ENCODE results near the gene TNRC18. TPM values are rescaled to one million over a fixed set of nuclear protein-coding genes. Genes with fewer than 3 reads are reported as not detected.
"Not testable (repeated sequence)": the region's sequence is repeated elsewhere in the genome, so short reads cannot be mapped to it uniquely, and the experiment has no call there.

The TNRC18 gene
- total RNA-seq, 4 donors from 2014 or later = 112 to 325 (median 211) TPM

DNA sequence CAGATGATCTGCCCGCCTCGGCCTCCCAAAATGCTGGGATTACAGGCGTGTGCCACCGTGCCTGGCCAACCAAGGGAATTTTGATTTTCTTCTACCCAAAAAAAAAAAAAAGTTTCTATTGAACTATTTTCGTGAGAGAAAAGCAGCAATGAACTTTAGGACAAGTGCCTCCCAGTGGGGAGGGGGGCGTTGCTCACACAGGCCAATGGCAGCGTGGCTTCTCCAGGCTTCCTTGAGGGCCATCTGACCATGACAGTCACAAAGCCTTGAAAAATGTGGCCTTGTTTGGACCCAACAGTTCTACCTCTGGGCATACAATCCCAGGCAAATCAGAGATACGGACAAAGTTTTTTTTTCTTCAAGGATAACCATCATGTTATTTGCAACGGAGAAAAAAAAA lies 56.0 kb downstream of the TNRC18 start:
- no peak for DNase-seq
- no peaks in the 10 kb centered on the region for H3K4me1 ChIP-seq
- no peaks in the 10 kb centered on the region for H3K27me3 ChIP-seq
- H3K4me3 ChIP-seq = no peak overlapping the region
- no peak overlapping the region for H3K27ac ChIP-seq
- H3K9me3 ChIP-seq = no peaks in the 10 kb centered on the region
- peaks cover 0 to 49% (median 0%) of the 10 kb centered on the region in 3 donors for H3K36me3 ChIP-seq
- TF ChIP-seq POLR2A (IDR thresholded peaks at IDR 0.05) = no peak
- TF ChIP-seq, protein P1, sequence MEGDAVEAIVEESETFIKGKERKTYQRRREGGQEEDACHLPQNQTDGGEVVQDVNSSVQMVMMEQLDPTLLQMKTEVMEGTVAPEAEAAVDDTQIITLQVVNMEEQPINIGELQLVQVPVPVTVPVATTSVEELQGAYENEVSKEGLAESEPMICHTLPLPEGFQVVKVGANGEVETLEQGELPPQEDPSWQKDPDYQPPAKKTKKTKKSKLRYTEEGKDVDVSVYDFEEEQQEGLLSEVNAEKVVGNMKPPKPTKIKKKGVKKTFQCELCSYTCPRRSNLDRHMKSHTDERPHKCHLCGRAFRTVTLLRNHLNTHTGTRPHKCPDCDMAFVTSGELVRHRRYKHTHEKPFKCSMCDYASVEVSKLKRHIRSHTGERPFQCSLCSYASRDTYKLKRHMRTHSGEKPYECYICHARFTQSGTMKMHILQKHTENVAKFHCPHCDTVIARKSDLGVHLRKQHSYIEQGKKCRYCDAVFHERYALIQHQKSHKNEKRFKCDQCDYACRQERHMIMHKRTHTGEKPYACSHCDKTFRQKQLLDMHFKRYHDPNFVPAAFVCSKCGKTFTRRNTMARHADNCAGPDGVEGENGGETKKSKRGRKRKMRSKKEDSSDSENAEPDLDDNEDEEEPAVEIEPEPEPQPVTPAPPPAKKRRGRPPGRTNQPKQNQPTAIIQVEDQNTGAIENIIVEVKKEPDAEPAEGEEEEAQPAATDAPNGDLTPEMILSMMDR (IDR thresholded peaks at IDR 0.05) = no peak

DNA sequence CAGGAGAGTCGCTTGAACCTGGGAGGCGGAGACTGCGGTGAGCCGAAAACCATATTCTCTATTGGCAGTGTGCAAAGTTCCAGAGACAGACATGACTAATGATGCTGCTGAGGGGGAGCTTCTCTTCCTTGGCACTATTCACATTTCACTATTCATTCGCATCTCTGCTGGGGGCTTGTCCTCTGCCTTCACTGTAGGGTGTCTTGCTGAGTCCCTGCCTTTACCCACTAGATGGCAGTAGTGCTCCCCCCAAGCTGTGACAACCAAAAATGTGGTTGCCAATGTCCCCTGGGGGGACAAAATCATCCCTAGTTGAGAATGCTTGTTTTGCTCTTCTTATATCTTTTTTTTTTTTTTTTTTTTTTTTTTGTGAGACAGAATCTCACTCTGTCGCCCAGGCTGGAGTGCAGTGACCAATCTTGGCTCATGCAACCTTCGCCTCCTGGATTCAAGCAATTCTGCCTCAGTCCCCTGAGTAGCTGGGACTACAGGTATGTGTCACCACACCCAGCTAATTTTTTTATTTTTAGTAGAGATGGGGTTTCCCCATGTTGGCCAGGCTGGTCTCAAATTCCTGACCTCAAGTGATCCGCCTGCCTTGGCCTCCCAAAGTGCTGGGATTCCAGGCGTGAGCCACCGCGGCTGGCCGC lies 57.5 kb downstream of the TNRC18 start:
- H3K27me3 ChIP-seq, H3K9me3 ChIP-seq, H3K4me3 ChIP-seq, H3K27ac ChIP-seq, H3K4me1 ChIP-seq: not testable (repeated sequence)
- TF ChIP-seq, protein P1 (IDR thresholded peaks at IDR 0.05) = peak; percentile 55 to 87 (median 79)
- peaks cover 0 to 51% (median 0%) of the 10 kb centered on the region in 3 donors for H3K36me3 ChIP-seq
- DNase-seq = peak in 2 of 3 donors; percentile 57 to 82

DNA sequence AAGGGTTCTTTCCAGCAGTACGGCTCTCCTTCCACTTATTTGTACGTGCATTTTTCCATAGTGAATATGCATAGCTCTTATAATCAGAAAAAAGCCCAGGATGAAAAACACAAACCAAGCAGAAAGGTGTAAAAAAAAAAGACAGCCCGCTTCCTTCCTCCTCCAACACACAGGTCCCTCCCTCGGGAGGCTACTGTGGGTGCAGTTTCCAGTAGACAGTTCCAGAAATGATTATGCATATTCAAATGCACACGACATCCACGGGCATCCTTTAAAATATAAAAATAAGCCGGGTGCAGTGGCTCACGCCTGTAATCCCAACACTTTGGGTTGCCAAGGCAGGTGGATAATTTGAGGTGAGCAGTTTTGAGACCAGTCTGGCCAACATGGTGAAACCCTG lies 59.9 kb downstream of the TNRC18 start:
- DNase-seq = no peak
- Histone ChIP-seq H3K9me3 (no peaks in the 10 kb centered on the region), H3K27me3 (no peaks in the 10 kb centered on the region), H3K4me1 (no peaks in the 10 kb centered on the region), H3K36me3 (peaks cover 0 to 57% (median 0%) of the 10 kb centered on the region in 3 donors), H3K4me3 (no peak overlapping the region), H3K27ac (no peak overlapping the region)
- no peak for TF ChIP-seq POLR2A (IDR thresholded peaks at IDR 0.05)
- TF ChIP-seq, protein P1 (IDR thresholded peaks at IDR 0.05) = no peak

DNA sequence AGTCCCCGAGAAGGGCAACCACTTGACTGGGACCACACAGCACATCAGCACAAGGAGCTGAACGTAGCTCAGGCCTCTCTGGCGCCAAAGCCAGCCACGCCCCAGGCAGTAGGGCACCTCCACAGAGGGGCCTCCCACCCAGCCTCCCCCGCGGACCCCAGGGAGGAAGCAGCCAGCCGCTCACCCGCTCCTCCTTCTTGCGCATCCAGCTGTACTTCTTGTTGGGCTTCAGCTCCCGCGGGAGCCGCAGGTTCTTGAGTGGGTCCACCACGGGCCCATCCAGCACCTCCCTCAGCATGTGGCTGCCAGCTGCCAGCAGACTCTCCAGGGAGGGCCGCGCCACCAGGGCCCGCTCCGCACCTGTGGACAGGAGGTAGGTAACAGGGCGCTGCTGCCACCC lies 61.2 kb downstream of the TNRC18 start:
- Histone ChIP-seq H3K4me1 (no peaks in the 10 kb centered on the region), H3K27me3 (no peaks in the 10 kb centered on the region), H3K36me3 (peaks cover 0 to 70% (median 0%) of the 10 kb centered on the region in 3 donors), H3K4me3 (no peak overlapping the region), H3K27ac (no peak overlapping the region), H3K9me3 (no peaks in the 10 kb centered on the region)
- DNase-seq = no peak
- TF ChIP-seq, protein P1 (IDR thresholded peaks at IDR 0.05) = no peak
- TF ChIP-seq POLR2A (IDR thresholded peaks at IDR 0.05) = no peak

DNA sequence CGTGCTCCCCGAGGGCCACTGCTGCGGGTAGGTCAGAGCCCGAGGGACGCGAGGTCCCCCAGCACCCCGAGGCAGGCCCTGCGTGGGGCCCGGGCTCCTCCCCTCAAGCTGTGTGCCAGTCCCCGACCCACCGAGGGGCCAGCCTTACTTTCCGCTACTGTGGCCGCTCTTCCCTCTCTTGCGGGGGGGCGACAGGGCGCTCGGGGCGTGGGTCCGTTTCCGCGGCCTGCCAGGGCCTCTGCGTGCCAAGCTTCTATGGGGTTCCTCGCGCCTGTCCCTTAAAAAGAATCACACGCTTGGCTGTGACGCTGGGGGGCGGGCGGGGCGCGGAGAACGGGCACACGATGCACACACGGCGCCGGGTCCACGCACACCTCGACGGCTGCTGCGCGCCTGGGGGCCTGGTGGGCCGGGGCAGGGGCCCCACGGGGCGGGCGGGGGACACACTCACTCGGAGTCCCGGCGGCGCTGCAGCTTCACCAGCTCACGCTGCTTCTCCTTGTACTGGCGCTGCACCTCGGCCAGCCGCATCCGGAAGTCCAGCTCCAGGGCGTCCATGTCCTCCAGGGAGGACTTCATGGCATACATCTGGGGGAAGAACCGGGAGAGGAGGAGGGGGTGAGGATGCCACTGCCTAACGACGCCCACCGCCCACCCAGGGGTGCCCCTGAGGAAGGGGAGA lies 62.0 kb downstream of the TNRC18 start:
- H3K27ac ChIP-seq = no peak overlapping the region
- DNase-seq = no peak
- H3K36me3 ChIP-seq = peaks cover 0 to 73% (median 0%) of the 10 kb centered on the region in 3 donors

More for the DNA sequence above, 62.0 kb downstream of the TNRC18 start:
- Histone ChIP-seq H3K27me3 (no peaks in the 10 kb centered on the region), H3K4me3 (no peak overlapping the region), H3K4me1 (no peaks in the 10 kb centered on the region), H3K9me3 (no peaks in the 10 kb centered on the region)
- no peak for TF ChIP-seq POLR2A (IDR thresholded peaks at IDR 0.05)
- TF ChIP-seq, protein P1 (IDR thresholded peaks at IDR 0.05) = no peak

Measured in Peyer's patch (tissue), 4 donors.